LoVo (cell line): Measurements from ENCODE around the gene TPM4.

Experiments used
- DNase-seq: peaks from one replicate; pipeline ENCODE4 v3.0.0-alpha.2; 2016; ENCODE audit warnings: low spot score

The TPM4 gene

DNA sequence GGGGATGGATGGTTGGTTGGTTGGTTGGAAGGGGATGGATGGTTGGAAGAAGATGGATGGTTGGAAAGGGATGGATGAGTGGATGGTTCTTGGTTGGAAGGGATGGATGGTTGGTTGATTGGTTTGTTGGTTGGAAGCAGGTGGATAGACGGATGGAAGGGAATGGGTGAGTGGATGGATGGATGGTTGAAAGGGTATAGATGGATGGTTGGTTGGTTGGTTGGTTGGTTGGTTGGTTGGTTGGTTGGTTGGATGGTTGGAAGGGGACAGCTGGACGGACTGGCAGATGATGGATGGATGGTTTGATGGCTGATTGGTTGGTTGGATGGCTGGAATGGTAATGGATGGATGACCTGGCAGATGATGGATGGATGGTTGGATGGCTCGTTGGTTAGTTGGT lies 55.4 kb downstream of the TPM4 start:
- no peak for DNase-seq

DNA sequence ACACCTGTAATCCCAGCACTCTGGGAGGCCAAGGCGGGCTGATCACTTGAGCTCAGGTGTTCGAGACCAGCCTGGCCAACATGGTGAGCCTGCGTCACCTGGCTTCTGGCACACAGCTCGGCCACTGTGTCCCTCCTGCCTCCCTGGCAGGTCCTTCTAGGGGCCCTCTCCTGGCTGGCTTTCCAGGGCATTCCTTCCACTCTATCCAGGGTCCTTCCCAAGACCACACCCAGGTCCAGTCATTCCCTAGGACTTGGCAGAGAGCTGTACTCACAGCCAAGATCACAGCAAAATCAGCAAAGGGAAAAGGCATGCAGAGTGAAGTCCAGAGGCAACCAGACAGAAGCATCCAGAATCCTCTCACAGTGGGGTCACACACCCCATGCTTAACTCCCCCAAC lies 57.5 kb downstream of the TPM4 start:
- DNase-seq: no peak

GRCh38 chr19:16134510-16134909 lies 58.2 kb downstream of the TPM4 start:
- no peak for DNase-seq

GRCh38 chr19:16135430-16136127 lies 59.3 kb downstream of the TPM4 start:
- DNase-seq: no peak

GRCh38 chr19:16136185-16136999 lies 60.1 kb downstream of the TPM4 start:
- DNase-seq: no peak

DNA sequence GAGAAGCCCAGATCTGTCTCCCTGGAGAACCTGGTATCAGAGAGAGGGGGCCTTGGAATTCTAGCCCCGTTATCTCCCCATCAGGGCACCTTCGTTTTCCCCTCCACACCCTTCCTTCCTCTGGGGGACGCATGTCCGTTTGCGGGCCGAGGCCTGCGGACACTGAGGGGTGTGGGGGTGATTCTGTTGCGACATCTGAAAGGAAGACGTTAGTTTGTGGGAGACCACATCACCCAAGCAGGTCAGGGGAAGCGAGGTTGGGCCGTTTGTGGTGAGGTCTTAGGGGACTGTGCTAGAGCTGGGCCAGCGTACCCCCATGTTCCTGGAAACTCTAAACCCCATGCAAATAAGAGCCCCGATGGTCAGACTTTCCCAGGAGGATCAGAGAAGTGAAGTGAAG lies 63.5 kb downstream of the TPM4 start:
- no peak for DNase-seq

GRCh38 chr19:16141043-16141442 lies 64.7 kb downstream of the TPM4 start:
- DNase-seq: no peak

DNA sequence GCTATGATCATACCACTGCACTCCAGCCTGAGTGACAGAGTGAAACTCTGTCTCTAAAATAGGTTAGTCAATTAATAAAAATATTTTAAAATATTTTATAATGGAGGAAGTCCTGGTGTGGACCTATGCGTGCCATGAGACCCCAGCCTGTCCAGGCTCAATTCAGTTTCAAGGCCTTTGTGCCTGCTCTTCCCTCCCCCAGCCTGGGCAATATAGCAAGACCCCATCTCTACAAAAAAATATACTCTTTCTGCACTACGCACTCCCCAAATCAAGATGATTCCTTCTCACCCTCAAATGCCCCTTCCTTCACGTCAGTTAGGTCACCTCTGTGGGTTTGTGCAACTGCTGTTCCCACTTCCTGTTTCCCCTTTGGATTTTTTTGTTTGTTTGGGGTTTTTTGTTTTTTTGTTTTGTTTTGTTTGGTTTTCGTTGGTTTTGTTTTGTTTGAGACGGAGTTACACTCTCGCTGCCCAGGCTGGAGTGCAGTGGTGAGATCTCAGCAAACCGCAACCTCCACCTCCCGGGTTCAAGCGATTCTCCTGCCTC lies 65.8 kb downstream of the TPM4 start:
- DNase-seq: no peak

- DNase-seq: peak; percentile 87
Measured at GRCh38 chr19:16143399-16144215, 67.3 kb downstream of the TPM4 start, which contains the start of gene HSH2D. Gene HSH2D, plus strand, starts transcription at chr19:16143685. Its CDS starts 5,066 bp downstream, at chr19:16148751.

- no peak for DNase-seq
Measured at GRCh38 chr19:16144216-16144581, 67.9 kb downstream of the TPM4 start.

DNA sequence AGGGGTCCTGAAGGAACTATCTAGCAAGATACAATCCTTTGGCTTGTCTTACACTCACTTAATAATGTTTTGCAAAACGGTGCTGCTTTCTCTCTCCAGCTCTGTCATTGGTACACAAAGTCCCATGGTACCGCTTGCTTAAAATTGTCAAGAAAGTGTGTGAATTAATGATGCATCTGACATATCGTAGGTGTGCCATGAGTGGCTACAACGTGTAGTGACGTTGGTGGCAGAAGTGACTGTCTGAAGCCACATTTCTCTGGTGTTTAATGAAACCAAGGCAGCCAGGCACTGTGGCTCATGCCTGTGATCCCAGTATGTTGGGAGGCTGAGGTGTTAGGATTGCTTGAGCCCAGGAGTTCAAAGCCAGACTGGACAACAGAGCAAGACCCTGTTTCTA lies 69.8 kb downstream of the TPM4 start:
- no peak for DNase-seq

DNA sequence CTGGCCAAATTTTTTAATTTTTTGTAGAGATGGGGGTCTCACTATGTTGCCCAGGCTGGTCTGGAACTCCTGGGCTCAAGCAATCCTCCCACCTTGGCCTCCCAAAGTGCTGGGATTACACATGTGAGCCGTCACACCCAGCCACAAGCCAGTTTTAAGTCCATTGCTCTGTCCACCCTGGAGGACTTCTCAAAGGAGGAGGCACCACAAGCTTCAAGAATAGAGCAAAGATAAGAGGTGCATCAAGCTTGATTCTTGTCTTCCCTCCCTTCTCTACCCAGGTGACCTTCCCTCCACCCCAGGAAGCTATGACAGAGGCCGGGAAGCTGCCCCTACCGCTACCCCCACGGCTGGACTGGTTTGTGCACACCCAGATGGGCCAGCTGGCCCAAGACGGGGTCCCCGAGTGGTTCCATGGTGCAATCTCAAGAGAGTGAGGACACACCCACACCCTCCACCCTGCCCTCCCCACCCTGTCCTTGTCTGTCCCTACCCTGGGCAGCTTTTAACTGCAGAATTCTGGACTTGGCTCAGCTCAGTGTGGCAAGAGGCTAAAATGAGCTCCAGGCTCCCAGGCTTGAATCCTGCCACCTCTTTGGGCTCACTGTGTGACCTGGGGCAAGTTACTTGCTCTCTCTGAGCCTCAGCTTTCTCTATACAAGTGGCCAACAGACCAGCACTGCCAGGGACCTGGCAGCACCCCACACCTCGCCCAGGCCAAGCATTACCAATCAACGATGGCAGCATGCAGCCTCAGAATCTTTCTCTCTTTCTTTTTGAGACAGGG lies 72.3 kb downstream of the TPM4 start:
- DNase-seq: no peak
